NB4 (cell line): ENCODE results near the gene TRPC1.

ENCODE experiments used
- POLR2A ChIP-seq: IDR thresholded peaks from 2 replicates; pipeline ENCODE4 v1.6.1; 2011; ENCODE audit warnings: mild to moderate bottlenecking; ENCODE audit not compliant: insufficient read length; ENCODE audit errors: extremely low read depth
- TF ChIP-seq, protein P1 (sequence below): IDR thresholded peaks from one replicate; pipeline ENCODE4 v1.5.1; 2012; ENCODE audit warnings: low read depth, low read length

DNA sequence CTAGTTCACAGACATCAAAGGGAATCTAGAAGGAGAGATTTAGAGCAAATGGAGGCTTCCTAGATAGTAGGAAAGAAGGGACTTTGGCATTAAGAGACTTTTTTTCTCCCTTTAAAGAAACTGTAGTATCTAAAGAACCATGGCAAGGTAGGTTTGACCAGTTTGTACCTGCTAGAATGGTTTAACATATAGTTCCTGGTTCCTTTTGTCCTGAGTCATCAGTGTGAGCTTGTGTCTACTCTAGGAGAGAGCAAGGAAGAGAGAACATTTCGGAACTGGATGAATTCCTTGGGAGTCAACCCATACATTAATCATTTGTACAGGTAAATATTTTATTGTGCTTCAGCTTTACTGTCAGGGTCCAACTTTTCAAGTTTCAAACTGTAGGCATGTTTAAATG lies 29.6 kb upstream of the TRPC1 start:
- TF ChIP-seq, protein P1, sequence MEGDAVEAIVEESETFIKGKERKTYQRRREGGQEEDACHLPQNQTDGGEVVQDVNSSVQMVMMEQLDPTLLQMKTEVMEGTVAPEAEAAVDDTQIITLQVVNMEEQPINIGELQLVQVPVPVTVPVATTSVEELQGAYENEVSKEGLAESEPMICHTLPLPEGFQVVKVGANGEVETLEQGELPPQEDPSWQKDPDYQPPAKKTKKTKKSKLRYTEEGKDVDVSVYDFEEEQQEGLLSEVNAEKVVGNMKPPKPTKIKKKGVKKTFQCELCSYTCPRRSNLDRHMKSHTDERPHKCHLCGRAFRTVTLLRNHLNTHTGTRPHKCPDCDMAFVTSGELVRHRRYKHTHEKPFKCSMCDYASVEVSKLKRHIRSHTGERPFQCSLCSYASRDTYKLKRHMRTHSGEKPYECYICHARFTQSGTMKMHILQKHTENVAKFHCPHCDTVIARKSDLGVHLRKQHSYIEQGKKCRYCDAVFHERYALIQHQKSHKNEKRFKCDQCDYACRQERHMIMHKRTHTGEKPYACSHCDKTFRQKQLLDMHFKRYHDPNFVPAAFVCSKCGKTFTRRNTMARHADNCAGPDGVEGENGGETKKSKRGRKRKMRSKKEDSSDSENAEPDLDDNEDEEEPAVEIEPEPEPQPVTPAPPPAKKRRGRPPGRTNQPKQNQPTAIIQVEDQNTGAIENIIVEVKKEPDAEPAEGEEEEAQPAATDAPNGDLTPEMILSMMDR: no peak
- no peak for TF ChIP-seq POLR2A
